SU-DHL-6 (cell line): ENCODE results near the gene ZNF18.

Experiments used
- EZH2phosphoT487 ChIP-seq: fragments of 200-600 bp; sonication (generic), shearing (Covaris generic); conservative IDR thresholded peaks from 2 replicates; pipeline ENCODE4 v1.6.1; 2018; ENCODE audit warnings: mild to moderate bottlenecking, antibody characterized with exemption, low read length, moderate library complexity, mixed read lengths
- TF ChIP-seq, protein P1 (sequence below): fragments of 200-600 bp; sonication (generic); IDR thresholded peaks from one replicate; pipeline ENCODE4 v1.5.1; 2017; ENCODE audit warnings: antibody characterized with exemption, mild to moderate bottlenecking, low read length, moderate library complexity; ENCODE audit not compliant: insufficient read depth, poor library complexity, severe bottlenecking

- TF ChIP-seq, protein P1, sequence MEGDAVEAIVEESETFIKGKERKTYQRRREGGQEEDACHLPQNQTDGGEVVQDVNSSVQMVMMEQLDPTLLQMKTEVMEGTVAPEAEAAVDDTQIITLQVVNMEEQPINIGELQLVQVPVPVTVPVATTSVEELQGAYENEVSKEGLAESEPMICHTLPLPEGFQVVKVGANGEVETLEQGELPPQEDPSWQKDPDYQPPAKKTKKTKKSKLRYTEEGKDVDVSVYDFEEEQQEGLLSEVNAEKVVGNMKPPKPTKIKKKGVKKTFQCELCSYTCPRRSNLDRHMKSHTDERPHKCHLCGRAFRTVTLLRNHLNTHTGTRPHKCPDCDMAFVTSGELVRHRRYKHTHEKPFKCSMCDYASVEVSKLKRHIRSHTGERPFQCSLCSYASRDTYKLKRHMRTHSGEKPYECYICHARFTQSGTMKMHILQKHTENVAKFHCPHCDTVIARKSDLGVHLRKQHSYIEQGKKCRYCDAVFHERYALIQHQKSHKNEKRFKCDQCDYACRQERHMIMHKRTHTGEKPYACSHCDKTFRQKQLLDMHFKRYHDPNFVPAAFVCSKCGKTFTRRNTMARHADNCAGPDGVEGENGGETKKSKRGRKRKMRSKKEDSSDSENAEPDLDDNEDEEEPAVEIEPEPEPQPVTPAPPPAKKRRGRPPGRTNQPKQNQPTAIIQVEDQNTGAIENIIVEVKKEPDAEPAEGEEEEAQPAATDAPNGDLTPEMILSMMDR, result no peak
- TF ChIP-seq EZH2phosphoT487, result no peak
Measured at GRCh38 chr17:11999696-12000095, 2.4 kb upstream of the ZNF18 start.
